ENCODE data around the gene SEPTIN2. TPM values are rescaled to one million over a fixed set of nuclear protein-coding genes. Genes with fewer than 3 reads are reported as not detected.

The SEPTIN2 gene
- total and polyA plus RNA-seq, 2 donors (not counting 3 experiments of a cell fraction or from before 2014, with no cell fraction given), result 427 to 512 TPM

DNA sequence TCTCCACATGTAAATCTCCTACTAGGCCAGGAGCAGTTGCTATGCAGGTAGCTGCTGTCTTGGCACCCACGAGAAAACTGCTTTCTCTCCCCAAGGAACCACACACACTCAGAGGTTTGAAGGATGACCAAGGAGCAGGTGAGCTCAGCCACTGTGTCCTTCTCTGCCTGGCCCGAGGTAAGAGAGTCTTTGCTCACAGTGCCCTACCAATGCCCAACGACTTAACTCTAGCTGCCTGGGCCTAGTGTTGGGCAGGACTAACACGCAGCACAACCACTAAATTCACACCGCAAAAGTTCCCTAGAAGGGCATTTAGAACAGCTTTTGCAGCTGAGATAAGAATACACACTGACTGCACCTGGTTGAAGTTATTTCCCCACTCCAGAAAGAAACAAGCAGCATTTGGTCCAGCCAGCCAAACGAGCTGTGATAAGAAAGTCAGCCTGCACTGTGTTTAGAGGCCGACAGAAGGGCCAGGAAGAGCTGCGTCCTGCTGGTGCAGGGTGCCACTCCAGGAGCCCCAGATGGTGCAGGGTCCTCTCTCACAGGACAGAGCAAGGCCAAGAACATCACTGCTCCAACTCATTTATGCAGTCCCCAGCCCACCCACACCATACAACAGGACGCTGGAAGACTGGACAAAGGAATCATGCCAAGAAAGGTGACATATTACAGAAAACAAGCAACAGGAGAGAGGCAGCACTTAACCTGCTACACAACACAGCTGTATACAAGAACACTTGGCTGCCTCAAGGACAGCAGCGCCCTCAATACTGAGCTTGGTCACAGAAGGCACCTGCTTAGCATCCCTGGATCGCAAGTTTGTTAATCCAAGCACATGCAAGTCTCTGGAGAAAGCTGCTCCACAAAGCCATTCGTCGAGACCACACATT is 12.7 kb upstream of the SEPTIN2 start:
- ChIA-PET POLR2A (interaction anchor here (1.3 kb wide), 1 partner anchor 12 kb away, joined by 5 read pairs; no protein-coding TSS in a partner anchor), CTCF (interaction anchor here (1.8 to 2.1 kb wide), 3 partner anchors 9 to 12 kb away, joined by 4 to 7 read pairs (median 6); no protein-coding TSS in a partner anchor)
- Histone ChIP-seq H3K79me2 (ENCODE audit: control insufficient read depth, insufficient read depth, low read length) (peaks cover 96% of the 10 kb centered on the region), H3K4me3 (replicated peaks in 1 of 3; ENCODE audit: insufficient read depth in 1 of 3, low read depth in 1 of 3, low read length in 3 of 3) (no peak overlapping the region), H3K4me2 (ENCODE audit: insufficient read depth, low read length) (no peak overlapping the region), H4K20me1 (replicated peaks; ENCODE audit: control insufficient read depth, extremely low read depth, insufficient read depth, low read length) (peaks cover 4% of the 10 kb centered on the region), H3K36me3 (ENCODE audit: control insufficient read depth in 2 of 2, extremely low read depth in 1 of 2, insufficient read depth in 2 of 2, low read length in 2 of 2) (no peaks in the 10 kb centered on the region), H3K9ac (replicated peaks; ENCODE audit: extremely low read depth, insufficient read depth, low read length) (no peak overlapping the region), H2AFZ (ENCODE audit: low read depth, low read length) (no peak overlapping the region), H3K27me3 (ENCODE audit: control insufficient read depth in 2 of 2, insufficient read depth in 2 of 2, low read length in 2 of 2) (no peaks in the 10 kb centered on the region), H3K27ac (ENCODE audit: insufficient read depth, low read depth, low read length) (no peak overlapping the region), H3K9me1 (replicated peaks; ENCODE audit: control insufficient read depth, extremely low read depth, insufficient read depth, low read length) (no peaks in the 10 kb centered on the region), H3K4me1 (ENCODE audit: control insufficient read depth, extremely low read depth, insufficient read depth, low read length) (no peaks in the 10 kb centered on the region), H3K9me3 (replicated peaks; ENCODE audit: control insufficient read depth, insufficient read depth, low read length) (no peaks in the 10 kb centered on the region)
- dilution Hi-C loops (cut with MboI; ENCODE audit: extremely low pct_ligation_motif_present, low sequenced_read_pairs) (no loop called here), intact Hi-C loops (cut with micrococcal nuclease) (loop anchor here (10.0 kb wide), 1 partner anchor 1928 kb away; no protein-coding TSS in a partner anchor)
- TF ChIP-seq, protein P1, sequence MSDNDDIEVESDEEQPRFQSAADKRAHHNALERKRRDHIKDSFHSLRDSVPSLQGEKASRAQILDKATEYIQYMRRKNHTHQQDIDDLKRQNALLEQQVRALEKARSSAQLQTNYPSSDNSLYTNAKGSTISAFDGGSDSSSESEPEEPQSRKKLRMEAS (IDR thresholded peaks at IDR 0.05; ENCODE audit: insufficient read depth, insufficient read length), result no peak
- TF ChIP-seq FOS (IDR thresholded peaks at IDR 0.05; ENCODE audit: borderline replicate concordance, insufficient read depth, low read length) (no peak), MYC (IDR thresholded peaks at IDR 0.05; ENCODE audit: low read depth, low read length) (no peak), POLR2AphosphoS5 (IDR thresholded peaks at IDR 0.05; ENCODE audit: insufficient read depth, low read depth, low read length) (no peak), EZH2 (IDR thresholded peaks at IDR 0.05; ENCODE audit: borderline replicate concordance, low read depth, low read length, severe bottlenecking) (no peak), POLR2A (IDR thresholded peaks at IDR 0.05; ENCODE audit: low read depth, low read length) (no peak), JUN (IDR thresholded peaks at IDR 0.05; ENCODE audit: borderline replicate concordance, insufficient read depth, insufficient read length, low read depth) (no peak), GATA2 (IDR thresholded peaks at IDR 0.05; ENCODE audit: insufficient read depth, insufficient read length, low read depth, low read length) (no peak)
- TF ChIP-seq, protein P2, sequence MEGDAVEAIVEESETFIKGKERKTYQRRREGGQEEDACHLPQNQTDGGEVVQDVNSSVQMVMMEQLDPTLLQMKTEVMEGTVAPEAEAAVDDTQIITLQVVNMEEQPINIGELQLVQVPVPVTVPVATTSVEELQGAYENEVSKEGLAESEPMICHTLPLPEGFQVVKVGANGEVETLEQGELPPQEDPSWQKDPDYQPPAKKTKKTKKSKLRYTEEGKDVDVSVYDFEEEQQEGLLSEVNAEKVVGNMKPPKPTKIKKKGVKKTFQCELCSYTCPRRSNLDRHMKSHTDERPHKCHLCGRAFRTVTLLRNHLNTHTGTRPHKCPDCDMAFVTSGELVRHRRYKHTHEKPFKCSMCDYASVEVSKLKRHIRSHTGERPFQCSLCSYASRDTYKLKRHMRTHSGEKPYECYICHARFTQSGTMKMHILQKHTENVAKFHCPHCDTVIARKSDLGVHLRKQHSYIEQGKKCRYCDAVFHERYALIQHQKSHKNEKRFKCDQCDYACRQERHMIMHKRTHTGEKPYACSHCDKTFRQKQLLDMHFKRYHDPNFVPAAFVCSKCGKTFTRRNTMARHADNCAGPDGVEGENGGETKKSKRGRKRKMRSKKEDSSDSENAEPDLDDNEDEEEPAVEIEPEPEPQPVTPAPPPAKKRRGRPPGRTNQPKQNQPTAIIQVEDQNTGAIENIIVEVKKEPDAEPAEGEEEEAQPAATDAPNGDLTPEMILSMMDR (IDR thresholded peaks at IDR 0.05; ENCODE audit: extremely low read depth in 1 of 2, insufficient read depth in 1 of 2, low read depth in 1 of 2, low read length in 2 of 2), result no peak
- FAIRE-seq (no peak), DNase-seq (ENCODE audit: low read depth, low spot score) (no peak)
- no TSS peak for BruUV-seq (replicated peaks)
